NB4 (cell line): ENCODE data around the gene RAB3IP.

Experiments used
- DNase-seq: peaks from one replicate; pipeline ENCODE4 v3.0.0; 2010; ENCODE audit warnings: low read depth
- H3K4me3 ChIP-seq: one replicate; pipeline ENCODE4 v1.5.1; 2011; ENCODE audit warnings: mild to moderate bottlenecking, low read depth, low read length, moderate library complexity
- CTCF ChIP-seq: IDR thresholded peaks from one replicate; pipeline ENCODE4 v1.5.1; 2012; ENCODE audit warnings: low read depth, low read length
- MYC ChIP-seq: IDR thresholded peaks from 2 replicates; pipeline ENCODE4 v1.6.1; 2011; ENCODE audit warnings: low read depth, low read length
- POLR2A ChIP-seq: IDR thresholded peaks from 2 replicates; pipeline ENCODE4 v1.6.1; 2011; ENCODE audit warnings: mild to moderate bottlenecking; ENCODE audit not compliant: insufficient read length; ENCODE audit errors: extremely low read depth
- TF ChIP-seq, protein P1 (sequence below): IDR thresholded peaks from 2 replicates; pipeline ENCODE4 v1.6.1; 2011; ENCODE audit warnings: low read depth, low read length

RAB3IP gene

DNA sequence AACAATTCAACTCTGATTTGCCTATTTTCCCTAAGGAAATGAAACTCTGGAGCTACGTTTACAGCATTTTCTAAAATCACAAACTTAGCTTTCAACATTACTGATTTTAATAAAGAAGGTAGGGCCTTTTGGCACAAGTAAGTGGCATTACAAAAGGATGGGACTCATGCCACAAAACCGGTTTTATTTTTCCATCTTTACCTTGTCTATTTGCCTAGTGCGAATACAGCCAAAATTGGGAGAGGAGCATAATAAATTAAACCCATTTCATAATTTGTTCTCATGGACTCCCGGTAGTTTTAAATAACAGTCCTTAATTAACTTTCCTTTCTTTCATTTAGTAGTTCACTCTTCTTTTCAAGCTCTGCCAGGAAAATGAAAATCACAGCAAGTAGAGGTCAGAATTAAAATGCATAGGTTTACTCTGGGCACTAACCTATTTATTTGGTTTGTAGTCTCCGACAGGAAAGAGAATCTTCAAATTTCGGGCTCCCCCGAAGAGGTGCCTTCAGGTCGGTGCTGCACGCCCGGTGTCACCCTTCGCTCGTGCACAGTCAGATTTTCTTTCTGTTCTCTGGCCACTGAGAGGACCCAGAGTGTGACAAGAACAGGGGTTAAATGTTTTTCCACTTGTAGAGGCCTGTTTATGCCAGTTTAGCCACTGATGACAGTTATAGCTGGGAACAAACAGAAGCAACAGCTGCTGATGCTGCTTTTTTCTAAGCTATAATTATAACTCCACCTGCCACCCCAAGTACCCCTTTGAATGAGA, 39.7 kb upstream of the RAB3IP start, which contains the start of gene BEST3:
Gene BEST3, minus strand, starts transcription at position 535 of the 772 bp plus-strand sequence. CDS start 1,505 bp downstream, outside the sequence.
- H3K4me3 ChIP-seq: no peak within 1 kb of the TSS
- no peak for DNase-seq
- TF ChIP-seq POLR2A (no peak), MYC (no peak), CTCF (no peak)
- TF ChIP-seq, protein P1, sequence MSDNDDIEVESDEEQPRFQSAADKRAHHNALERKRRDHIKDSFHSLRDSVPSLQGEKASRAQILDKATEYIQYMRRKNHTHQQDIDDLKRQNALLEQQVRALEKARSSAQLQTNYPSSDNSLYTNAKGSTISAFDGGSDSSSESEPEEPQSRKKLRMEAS: no peak

DNA sequence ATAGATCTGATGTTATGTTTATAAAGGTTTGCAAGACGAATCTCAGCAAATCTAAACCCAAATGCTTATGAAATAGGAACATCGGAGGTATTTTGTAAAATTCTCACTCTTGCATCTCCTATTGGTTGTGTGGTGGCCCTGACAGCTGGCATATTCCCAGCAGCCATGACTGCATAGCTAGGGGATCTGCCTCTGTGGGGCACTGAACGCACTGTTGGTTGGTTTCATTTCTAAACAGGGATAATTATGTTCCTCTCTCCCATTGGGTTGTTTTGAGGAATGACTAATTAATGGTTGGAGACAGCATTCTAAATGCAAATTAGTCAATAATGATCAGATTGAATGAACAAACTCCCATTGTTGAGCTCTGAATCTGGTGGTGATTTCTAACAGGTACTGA, 36.8 kb upstream of the RAB3IP start:
- TF ChIP-seq MYC (no peak), POLR2A (no peak), CTCF (no peak)
- TF ChIP-seq, protein P1: no peak
- no peak overlapping the region for H3K4me3 ChIP-seq
- DNase-seq: no peak

GRCh38 chr12:69703146-69703642, 35.5 kb upstream of the RAB3IP start:
- H3K4me3 ChIP-seq: no peak overlapping the region
- TF ChIP-seq CTCF: no peak
- no peak for TF ChIP-seq POLR2A
- TF ChIP-seq, protein P1: no peak
- TF ChIP-seq MYC: no peak
- no peak for DNase-seq

GRCh38 chr12:69704357-69704756, 34.3 kb upstream of the RAB3IP start:
- no peak for DNase-seq
- TF ChIP-seq CTCF: no peak
- no peak for TF ChIP-seq POLR2A
- no peak for TF ChIP-seq MYC
- TF ChIP-seq, protein P1: no peak
- H3K4me3 ChIP-seq: no peak overlapping the region

DNA sequence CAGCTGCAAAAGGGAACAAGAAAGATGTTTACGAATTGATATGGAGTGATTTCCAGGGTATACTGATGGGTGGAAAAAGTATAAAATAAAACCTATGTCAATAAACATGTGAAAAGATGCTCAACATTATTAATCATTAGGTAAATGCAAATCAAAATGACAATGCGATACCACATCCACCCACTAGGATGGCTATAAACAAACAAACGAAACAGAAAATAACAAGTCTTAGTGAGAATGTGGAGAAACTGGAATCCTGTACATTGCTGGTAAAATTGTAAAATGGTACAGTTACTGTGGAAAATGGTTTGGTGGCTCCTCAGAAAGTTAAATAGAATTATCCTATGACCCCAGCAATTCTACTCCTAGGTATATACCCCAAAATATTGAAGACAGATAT, 30.0 kb upstream of the RAB3IP start:
- no peak for DNase-seq
- no peak for TF ChIP-seq MYC
- TF ChIP-seq POLR2A: no peak
- TF ChIP-seq, protein P1: no peak
- no peak for TF ChIP-seq CTCF
- no peak overlapping the region for H3K4me3 ChIP-seq
